NK-92 (cell line): ENCODE data around the gene MGAT4C.
"Not testable (repeated sequence)": the region's sequence is repeated elsewhere in the genome, so short reads cannot be mapped to it uniquely, and the experiment has no call there.

Experiments
- DNase-seq: peaks from one replicate; lab custom pipeline; 2025; ENCODE audit not compliant: unreplicated experiment; lab: John Stamatoyannopoulos, UW

MGAT4C gene

GRCh38 chr12:86139671-86140070, 116.5 kb downstream of the MGAT4C start:
- DNase-seq, result no peak

GRCh38 chr12:86138770-86139169, 117.4 kb downstream of the MGAT4C start:
- no peak for DNase-seq

GRCh38 chr12:86137936-86138335, 118.3 kb downstream of the MGAT4C start:
- DNase-seq, result no peak

- no peak for DNase-seq
These were observed 121.6 kb downstream of the MGAT4C start for GRCh38 chr12:86134561-86134960.

GRCh38 chr12:86126900-86127299, 129.3 kb downstream of the MGAT4C start:
- DNase-seq, result not testable (repeated sequence)

GRCh38 chr12:86122846-86123468, 133.2 kb downstream of the MGAT4C start:
- no peak for DNase-seq

GRCh38 chr12:86118161-86118560, 138.0 kb downstream of the MGAT4C start:
- DNase-seq, result no peak

- no peak for DNase-seq
These were observed 138.5 kb downstream of the MGAT4C start for GRCh38 chr12:86117711-86118110.

GRCh38 chr12:86104087-86104486, 152.1 kb downstream of the MGAT4C start:
- DNase-seq, result no peak

- DNase-seq, result no peak
These were observed 159.0 kb downstream of the MGAT4C start for GRCh38 chr12:86097161-86097560.

GRCh38 chr12:86091681-86092080, 164.5 kb downstream of the MGAT4C start:
- DNase-seq, result no peak

GRCh38 chr12:86081843-86082242, 174.3 kb downstream of the MGAT4C start:
- DNase-seq, result no peak

GRCh38 chr12:86059052-86059451, 197.1 kb downstream of the MGAT4C start:
- not testable (repeated sequence) for DNase-seq

GRCh38 chr12:86057092-86057845, 198.9 kb downstream of the MGAT4C start:
- DNase-seq, result no peak

- no peak for DNase-seq
These were observed 203.3 kb downstream of the MGAT4C start for GRCh38 chr12:86052921-86053320.

GRCh38 chr12:86050010-86050409, 206.2 kb downstream of the MGAT4C start:
- no peak for DNase-seq

- DNase-seq, result no peak
These were observed 211.8 kb downstream of the MGAT4C start for GRCh38 chr12:86044396-86044795.

- DNase-seq, result no peak
These were observed 214.1 kb downstream of the MGAT4C start for GRCh38 chr12:86042062-86042461.

- no peak for DNase-seq
These were observed 237.8 kb downstream of the MGAT4C start for GRCh38 chr12:86018361-86018760.

- no peak for DNase-seq
These were observed 241.2 kb downstream of the MGAT4C start for GRCh38 chr12:86015026-86015425.

GRCh38 chr12:86006727-86007126, 249.5 kb downstream of the MGAT4C start:
- DNase-seq, result no peak

- DNase-seq, result no peak
These were observed 258.1 kb downstream of the MGAT4C start for GRCh38 chr12:85998074-85998473.

- DNase-seq, result no peak
These were observed 259.9 kb downstream of the MGAT4C start for GRCh38 chr12:85996280-85996679.
